Vagina (tissue), 2 donors: ENCODE data around the gene RNU1-3.
"Not testable (repeated sequence)": the region's sequence is repeated elsewhere in the genome, so short reads cannot be mapped to it uniquely, and the experiment has no call there.

ENCODE experiments used
- CTCF ChIP-seq, 3 experiments: fragments of 450-650 bp in 2 of 3; fragments of 200-600 bp in 1 of 3; sonication (generic) in 1 of 3; IDR thresholded peaks; one replicate each; pipeline ENCODE4 v1.5.1; 2017 to 2019; ENCODE audit warnings: antibody characterized with exemption in 3 of 3, mild to moderate bottlenecking in 2 of 3, moderate library complexity in 2 of 3
- POLR2A ChIP-seq, 2 donors: fragments of 450-650 bp; IDR thresholded peaks; one replicate each; pipeline ENCODE4 v1.6.1; 2017; ENCODE audit warnings: antibody characterized with exemption in 2 of 2, mild to moderate bottlenecking in 2 of 2, moderate library complexity in 2 of 2

- TF ChIP-seq CTCF, POLR2A (IDR thresholded peaks at IDR 0.05): not testable (repeated sequence)
Measured at GRCh38 chr1:16710618-16711017, 43.9 kb upstream of the RNU1-3 start.
